H9 (cell line): ENCODE measurements around the gene WFDC2. TPM values are rescaled to one million over a fixed set of nuclear protein-coding genes. Genes with fewer than 3 reads are reported as not detected.

Source experiments
- DNase-seq: peaks from one replicate; pipeline ENCODE4 v3.0.0-alpha.2; 2017
- H2AFZ ChIP-seq: one replicate; pipeline ENCODE4 v1.6.1; 2013; ENCODE audit warnings: mild to moderate bottlenecking, low read length, control low read depth, moderate library complexity
- H2AK5ac ChIP-seq: 2 replicates; pipeline ENCODE4 v1.6.1; 2013; ENCODE audit warnings: low read length, control low read depth, mixed read lengths; ENCODE audit not compliant: insufficient read length
- H2BK120ac ChIP-seq: one replicate; pipeline ENCODE4 v1.6.1; 2013; ENCODE audit warnings: low read depth, mild to moderate bottlenecking, low read length, control low read depth, inconsistent platforms; ENCODE audit not compliant: poor library complexity, severe bottlenecking
- H2BK12ac ChIP-seq: 2 replicates; pipeline ENCODE4 v1.6.1; 2013; ENCODE audit warnings: low read length, control low read depth, mixed read lengths, low read depth; ENCODE audit not compliant: insufficient read length
- H2BK15ac ChIP-seq: 2 replicates; pipeline ENCODE4 v1.6.1; 2013; ENCODE audit warnings: low read depth, low read length, control low read depth
- H2BK20ac ChIP-seq: one replicate; pipeline ENCODE4 v1.6.1; 2013; ENCODE audit warnings: low read depth, mild to moderate bottlenecking, low read length, control low read depth, inconsistent platforms; ENCODE audit not compliant: poor library complexity, severe bottlenecking
- H2BK5ac ChIP-seq: 2 replicates; pipeline ENCODE4 v1.6.1; 2013; ENCODE audit warnings: low read length, control low read depth, mixed read lengths; ENCODE audit not compliant: insufficient read length
- H3K14ac ChIP-seq: 2 replicates; pipeline ENCODE4 v1.6.1; 2013; ENCODE audit warnings: low read length, control low read depth; ENCODE audit not compliant: insufficient read depth
- H3K18ac ChIP-seq: 2 replicates; pipeline ENCODE4 v1.6.1; 2013; ENCODE audit warnings: low read depth, mild to moderate bottlenecking, mixed read lengths, low read length, control low read depth; ENCODE audit not compliant: insufficient read length
- H3K23ac ChIP-seq: 2 replicates; pipeline ENCODE4 v1.6.1; 2013; ENCODE audit warnings: low read length, control low read depth, mixed read lengths, low read depth; ENCODE audit not compliant: insufficient read length
- H3K23me2 ChIP-seq: 2 replicates; pipeline ENCODE4 v1.6.1; 2013; ENCODE audit warnings: low read depth, mild to moderate bottlenecking, mixed read lengths, low read length, control low read depth; ENCODE audit not compliant: insufficient read length, poor library complexity, severe bottlenecking
- H3K27ac ChIP-seq: 2 replicates; pipeline ENCODE4 v1.5.1; 2013; ENCODE audit warnings: low read length, control low read depth, mixed read lengths, low read depth; ENCODE audit not compliant: insufficient read length
- H3K27me3 ChIP-seq: 2 replicates; pipeline ENCODE4 v1.6.1; 2013; ENCODE audit warnings: low read length, control low read depth, inconsistent platforms; ENCODE audit not compliant: insufficient read depth
- H3K4ac ChIP-seq: 2 replicates; pipeline ENCODE4 v1.6.1; 2013; ENCODE audit warnings: low read depth, mild to moderate bottlenecking, control low read depth, inconsistent platforms, low read length, moderate library complexity
- H3K4me1 ChIP-seq: 2 replicates; pipeline ENCODE4 v1.6.1; 2013; ENCODE audit warnings: low read length, control low read depth, inconsistent platforms; ENCODE audit not compliant: insufficient read depth
- H3K4me2 ChIP-seq: 2 replicates; pipeline ENCODE4 v1.6.1; 2013; ENCODE audit warnings: low read length, control low read depth, mixed read lengths; ENCODE audit not compliant: insufficient read length, insufficient read depth
- H3K56ac ChIP-seq: 2 replicates; pipeline ENCODE4 v1.6.1; 2013; ENCODE audit warnings: low read depth, mild to moderate bottlenecking, mixed read lengths, low read length, control low read depth; ENCODE audit not compliant: insufficient read length
- H3K79me1 ChIP-seq: 2 replicates; pipeline ENCODE4 v1.6.1; 2013; ENCODE audit warnings: low read depth, mild to moderate bottlenecking, moderate library complexity, low read length, control low read depth, inconsistent platforms; ENCODE audit not compliant: insufficient read depth, poor library complexity, severe bottlenecking
- H3K79me2 ChIP-seq: 2 replicates; pipeline ENCODE4 v1.6.1; 2013; ENCODE audit warnings: low read length, control low read depth, inconsistent platforms; ENCODE audit not compliant: insufficient read depth
- H3K9ac ChIP-seq: 2 replicates; pipeline ENCODE4 v1.6.1; 2013; ENCODE audit warnings: low read length, control low read depth, mixed read lengths; ENCODE audit not compliant: insufficient read length; ENCODE audit errors: extremely low read depth
- H3K9me3 ChIP-seq: one replicate; pipeline ENCODE4 v1.6.1; 2013; ENCODE audit warnings: low read depth, low read length, inconsistent platforms; ENCODE audit not compliant: control insufficient read depth
- H3T11ph ChIP-seq: one replicate; pipeline ENCODE4 v1.6.1; 2013; ENCODE audit warnings: mild to moderate bottlenecking, low read length, control low read depth, inconsistent platforms
- H4K20me1 ChIP-seq: one replicate; pipeline ENCODE4 v1.6.1; 2013; ENCODE audit not compliant: control insufficient read depth, insufficient read length, insufficient read depth
- H4K5ac ChIP-seq: 2 replicates; pipeline ENCODE4 v1.6.1; 2013; ENCODE audit warnings: low read depth, mild to moderate bottlenecking, mixed read lengths, low read length, control low read depth; ENCODE audit not compliant: insufficient read length
- H4K8ac ChIP-seq: replicated peaks from 2 replicates; pipeline ENCODE4 v1.6.1; 2013; ENCODE audit warnings: low read length, control low read depth, mixed read lengths, low read depth; ENCODE audit not compliant: insufficient read length
- H4K91ac ChIP-seq: 2 replicates; pipeline ENCODE4 v1.6.1; 2013; ENCODE audit warnings: low read depth, mild to moderate bottlenecking, moderate library complexity, mixed read lengths, low read length, control low read depth; ENCODE audit not compliant: insufficient read length
- H3K27ac Mint-ChIP-seq, 3 experiments: 2 replicates in 2 of 3; 3 replicates in 1 of 3; pipeline ENCODE4 v1.8.0; 2020 to 2021; ENCODE audit warnings: mixed read lengths in 3 of 3, mild to moderate bottlenecking in 1 of 3, moderate library complexity in 1 of 3
- H3K27me3 Mint-ChIP-seq: 2 replicates; pipeline ENCODE4 v1.8.0; 2021; ENCODE audit warnings: low read depth, mild to moderate bottlenecking, moderate library complexity, mixed read lengths
- H3K36me3 Mint-ChIP-seq, 3 experiments: 2 replicates in 2 of 3; 3 replicates in 1 of 3; pipeline ENCODE4 v1.8.0; 2020 to 2021; ENCODE audit warnings: low read depth in 3 of 3, mixed read lengths in 3 of 3; ENCODE audit not compliant: insufficient read depth in 1 of 3
- H3K4me1 Mint-ChIP-seq, 2 experiments: 2 replicates each; pipeline ENCODE4 v1.8.0; 2020; ENCODE audit warnings: mixed read lengths in 2 of 2
- H3K4me3 Mint-ChIP-seq, 2 experiments: 2 replicates in 1 of 2; 3 replicates in 1 of 2; pipeline ENCODE4 v1.8.0; 2020 to 2021; ENCODE audit warnings: mild to moderate bottlenecking in 2 of 2, mixed read lengths in 2 of 2, moderate library complexity in 1 of 2
- H3K9me3 Mint-ChIP-seq, 2 experiments: 2 replicates in 1 of 2; 3 replicates in 1 of 2; pipeline ENCODE4 v1.8.0; 2020; ENCODE audit warnings: mild to moderate bottlenecking in 2 of 2, mixed read lengths in 2 of 2, moderate library complexity in 1 of 2
- WGBS: extraction: QIAGEN DNeasy Blood & Tissue Kit; methylation state at CpG from one replicate; pipeline ENCODE4 v1.1.7; 2013; ENCODE audit warnings: missing lambda C conversion rate, low lambda C conversion rate, mixed read lengths; ENCODE audit not compliant: insufficient read length; ENCODE audit errors: extremely low coverage; 5-methylcytosine and 5-hydroxymethylcytosine counted together
- total RNA-seq: library from RNA; stranded (reverse); gene quantifications from 2 replicates; pipeline ENCODE4 v1.2.1, GENCODE V29; 2021
- TF ChIP-seq, protein P1 (sequence below): fragments of 200-600 bp; sonication (generic); conservative IDR thresholded peaks from 3 replicates; pipeline ENCODE4 v1.8.0; 2021; ENCODE audit warnings: antibody characterized with exemption, mild to moderate bottlenecking

WFDC2 gene
- total RNA-seq, 1 experiment from 2014 or later, result 57.1 TPM

DNA sequence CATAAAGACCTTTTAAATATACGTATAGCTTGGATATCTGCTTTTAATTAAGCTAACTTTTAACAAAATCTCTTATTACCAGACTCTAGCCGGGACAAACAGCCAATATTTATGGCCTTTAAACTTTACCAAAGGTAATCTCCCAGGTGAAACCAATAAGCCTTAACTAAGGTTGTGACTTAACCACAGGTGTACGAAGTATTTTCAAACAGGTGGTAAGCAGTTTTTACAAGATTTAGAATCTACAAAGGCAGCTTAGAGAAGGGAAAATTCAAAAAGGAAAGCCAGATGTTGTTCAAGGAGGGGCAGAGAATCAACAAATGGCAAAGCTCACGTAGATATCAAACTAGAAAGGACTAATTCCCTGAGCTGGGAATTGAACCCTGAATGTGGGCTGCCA lies 15.8 kb downstream of the WFDC2 start:
- no peak overlapping the region for H2BK120ac ChIP-seq
- H2AK5ac ChIP-seq, result no peak overlapping the region
- H3T11ph ChIP-seq, result no peak overlapping the region
- no peak for DNase-seq
- H3K79me1 ChIP-seq, result no peaks in the 10 kb centered on the region
- H3K56ac ChIP-seq, result no peak overlapping the region
- H3K4me2 ChIP-seq, result no peak overlapping the region
- no peak overlapping the region for H3K23ac ChIP-seq
- no peak overlapping the region for H3K27ac ChIP-seq
- no peak overlapping the region for H3K14ac ChIP-seq
- Mint-ChIP-seq H3K36me3 (peaks cover 3 to 6% (median 4%) of the 10 kb centered on the region in 3 experiments; a peak in 5 of 7 replicates), H3K4me1 (peaks cover 25 to 26% of the 10 kb centered on the region in 2 experiments), H3K4me3 (no peak overlapping the region), H3K9me3 (no peaks in the 10 kb centered on the region), H3K27me3 (peaks cover 6% of the 10 kb centered on the region; the same call in 1 of the 2 replicates), H3K27ac (no peak overlapping the region)
- no peak overlapping the region for H2BK12ac ChIP-seq
- no peaks in the 10 kb centered on the region for H3K9me3 ChIP-seq
- no peak overlapping the region for H3K4ac ChIP-seq
- H3K4me1 ChIP-seq, result peaks cover 7% of the 10 kb centered on the region; the same call in 1 of the 2 replicates
- no peaks in the 10 kb centered on the region for H3K27me3 ChIP-seq
- TF ChIP-seq, protein P1, sequence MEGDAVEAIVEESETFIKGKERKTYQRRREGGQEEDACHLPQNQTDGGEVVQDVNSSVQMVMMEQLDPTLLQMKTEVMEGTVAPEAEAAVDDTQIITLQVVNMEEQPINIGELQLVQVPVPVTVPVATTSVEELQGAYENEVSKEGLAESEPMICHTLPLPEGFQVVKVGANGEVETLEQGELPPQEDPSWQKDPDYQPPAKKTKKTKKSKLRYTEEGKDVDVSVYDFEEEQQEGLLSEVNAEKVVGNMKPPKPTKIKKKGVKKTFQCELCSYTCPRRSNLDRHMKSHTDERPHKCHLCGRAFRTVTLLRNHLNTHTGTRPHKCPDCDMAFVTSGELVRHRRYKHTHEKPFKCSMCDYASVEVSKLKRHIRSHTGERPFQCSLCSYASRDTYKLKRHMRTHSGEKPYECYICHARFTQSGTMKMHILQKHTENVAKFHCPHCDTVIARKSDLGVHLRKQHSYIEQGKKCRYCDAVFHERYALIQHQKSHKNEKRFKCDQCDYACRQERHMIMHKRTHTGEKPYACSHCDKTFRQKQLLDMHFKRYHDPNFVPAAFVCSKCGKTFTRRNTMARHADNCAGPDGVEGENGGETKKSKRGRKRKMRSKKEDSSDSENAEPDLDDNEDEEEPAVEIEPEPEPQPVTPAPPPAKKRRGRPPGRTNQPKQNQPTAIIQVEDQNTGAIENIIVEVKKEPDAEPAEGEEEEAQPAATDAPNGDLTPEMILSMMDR, result no peak
- no peak overlapping the region for H2BK15ac ChIP-seq
- peaks cover 5% of the 10 kb centered on the region for H3K23me2 ChIP-seq
- no peak overlapping the region for H2BK5ac ChIP-seq
- no peak overlapping the region for H2BK20ac ChIP-seq
- no peak overlapping the region for H4K91ac ChIP-seq
- H2AFZ ChIP-seq, result no peak overlapping the region
- no peaks in the 10 kb centered on the region for H3K79me2 ChIP-seq
- no peak overlapping the region for H4K8ac ChIP-seq
- H4K20me1 ChIP-seq, result no peaks in the 10 kb centered on the region
- H3K18ac ChIP-seq, result no peak overlapping the region
- no CpG with 5 or more reads among the region's 4 CpGs for WGBS
- H4K5ac ChIP-seq, result no peak overlapping the region
- no peak overlapping the region for H3K9ac ChIP-seq
